Upper lobe of right lung (tissue), 1 donor: ENCODE measurements around the gene DIS3L2. TPM values are rescaled to one million over a fixed set of nuclear protein-coding genes. Genes with fewer than 3 reads are reported as not detected.

ENCODE experiments used
- ATAC-seq: fragments of 200-7000 bp; cut with Tn5 transposase; one replicate; pipeline ENCODE4 v1.9.1; 2020; ENCODE audit warnings: mild to moderate bottlenecking, moderate library complexity
- DNase-seq: peaks from one replicate; pipeline ENCODE4 v3.0.0-alpha.2; 2020
- H3K27ac ChIP-seq: fragments of 200-600 bp; one replicate; pipeline ENCODE4 v1.8.0; 2022
- H3K27me3 ChIP-seq: fragments of 200-600 bp; one replicate; pipeline ENCODE4 v1.8.0; 2022; ENCODE audit warnings: mild to moderate bottlenecking
- H3K36me3 ChIP-seq: fragments of 200-600 bp; one replicate; pipeline ENCODE4 v1.8.0; 2022
- H3K4me1 ChIP-seq: fragments of 200-600 bp; one replicate; pipeline ENCODE4 v1.8.0; 2022
- H3K4me3 ChIP-seq: fragments of 200-600 bp; one replicate; pipeline ENCODE4 v1.8.0; 2022; ENCODE audit warnings: mild to moderate bottlenecking
- H3K9me3 ChIP-seq: fragments of 200-600 bp; one replicate; pipeline ENCODE4 v1.8.0; 2022
- CTCF ChIP-seq: fragments of 200-600 bp; IDR thresholded peaks from one replicate; pipeline ENCODE4 v1.8.0; 2022; ENCODE audit warnings: antibody characterized with exemption
- intact Hi-C: fragments of 100-400 bp; cut with DNase I; formaldehyde crosslinking; loops from one replicate; pipeline ENCODE4 v1.11.0; 2022
- total RNA-seq: library from RNA; stranded (reverse); fragmentation: NEBNext Ultra II Directional; extraction: Animal tissue kit (Norgen Biotek cat#: 25700); gene quantifications from one replicate; pipeline ENCODE4 v1.2.1, GENCODE V29; 2021
- donor health status: DM: no; HTN: yes; CAD: no; lungs with severe emphysema.

The DIS3L2 gene
- total RNA-seq, 1 donor from 2014 or later, result 35.8 TPM

- H3K27me3 ChIP-seq, result no peaks in the 10 kb centered on the region
- no peak for DNase-seq
Observed at GRCh38 chr2:231977430-231977829, 15.9 kb downstream of the DIS3L2 start.

GRCh38 chr2:231984992-231985391 lies 23.5 kb downstream of the DIS3L2 start:
- no peak for ATAC-seq
- H3K4me1 ChIP-seq, result no peaks in the 10 kb centered on the region
- no peak overlapping the region for H3K4me3 ChIP-seq
- no peaks in the 10 kb centered on the region for H3K9me3 ChIP-seq
- TF ChIP-seq CTCF, result no peak
- peaks cover 5% of the 10 kb centered on the region for H3K36me3 ChIP-seq
- no peak for DNase-seq
- intact Hi-C loops, result no loop called here
- H3K27ac ChIP-seq, result no peak overlapping the region
- H3K27me3 ChIP-seq, result no peaks in the 10 kb centered on the region

More at GRCh38 chr2:231977430-231977829, 15.9 kb downstream of the DIS3L2 start:
- H3K36me3 ChIP-seq, result no peaks in the 10 kb centered on the region
- no peak for ATAC-seq
- no peak for TF ChIP-seq CTCF
- H3K4me1 ChIP-seq, result no peaks in the 10 kb centered on the region
- intact Hi-C loops, result no loop called here
- no peak overlapping the region for H3K27ac ChIP-seq
- H3K9me3 ChIP-seq, result no peaks in the 10 kb centered on the region
- no peak overlapping the region for H3K4me3 ChIP-seq

GRCh38 chr2:231985823-231986261 lies 24.3 kb downstream of the DIS3L2 start:
- intact Hi-C loops, result no loop called here
- H3K4me1 ChIP-seq, result no peaks in the 10 kb centered on the region

GRCh38 chr2:231987124-231987727 lies 25.7 kb downstream of the DIS3L2 start:
- DNase-seq (no peak), ATAC-seq (no peak)
- H3K4me1 ChIP-seq, result no peaks in the 10 kb centered on the region

More at GRCh38 chr2:231985823-231986261, 24.3 kb downstream of the DIS3L2 start:
- no peak for TF ChIP-seq CTCF
- H3K4me3 ChIP-seq, result no peak overlapping the region
- DNase-seq (no peak), ATAC-seq (no peak)
- no peaks in the 10 kb centered on the region for H3K27me3 ChIP-seq
- H3K27ac ChIP-seq, result no peak overlapping the region
- H3K36me3 ChIP-seq, result peaks cover 5% of the 10 kb centered on the region
- no peaks in the 10 kb centered on the region for H3K9me3 ChIP-seq

GRCh38 chr2:231988179-231988866 lies 26.8 kb downstream of the DIS3L2 start:
- ATAC-seq (no peak), DNase-seq (no peak)
- no peak overlapping the region for H3K27ac ChIP-seq
- H3K27me3 ChIP-seq, result no peaks in the 10 kb centered on the region
- H3K36me3 ChIP-seq, result no peaks in the 10 kb centered on the region
- no peak overlapping the region for H3K4me3 ChIP-seq
- H3K9me3 ChIP-seq, result no peaks in the 10 kb centered on the region
- intact Hi-C loops, result no loop called here
- H3K4me1 ChIP-seq, result no peaks in the 10 kb centered on the region
- TF ChIP-seq CTCF, result no peak

More at GRCh38 chr2:231987124-231987727, 25.7 kb downstream of the DIS3L2 start:
- H3K27ac ChIP-seq, result no peak overlapping the region
- intact Hi-C loops, result no loop called here
- no peak for TF ChIP-seq CTCF
- H3K4me3 ChIP-seq, result no peak overlapping the region
- H3K27me3 ChIP-seq, result no peaks in the 10 kb centered on the region
- H3K9me3 ChIP-seq, result no peaks in the 10 kb centered on the region
- peaks cover 5% of the 10 kb centered on the region for H3K36me3 ChIP-seq
